Aorta (tissue), 5 donors: ENCODE measurements around the gene PDIA5. TPM values are rescaled to one million over a fixed set of nuclear protein-coding genes. Genes with fewer than 3 reads are reported as not detected.

ENCODE experiments used
- ATAC-seq: fragments of 200-7000 bp; cut with Tn5 transposase; one replicate; pipeline ENCODE4 v1.9.1; 2022; ENCODE audit warnings: moderate library complexity; ENCODE audit not compliant: low FRiP score
- DNase-seq, 2 donors: peaks; one replicate each; pipeline ENCODE4 v3.0.0-alpha.2; 2020
- H3K27ac ChIP-seq, 2 donors: one replicate each; pipeline ENCODE4 v1.5.1; 2013; ENCODE audit warnings: low read length in 2 of 2, mild to moderate bottlenecking in 2 of 2, moderate library complexity in 2 of 2, control low read depth in 1 of 2, inconsistent platforms in 1 of 2, low read depth in 1 of 2
- H3K27me3 ChIP-seq, 2 donors: one replicate each; pipeline ENCODE4 v1.6.1; 2013; ENCODE audit warnings: control low read depth in 1 of 2, low read length in 1 of 2, mild to moderate bottlenecking in 1 of 2, moderate library complexity in 1 of 2; ENCODE audit not compliant: insufficient read depth in 2 of 2, control insufficient read depth in 1 of 2
- H3K36me3 ChIP-seq, 2 donors: one replicate each; pipeline ENCODE4 v1.6.1; 2013; ENCODE audit warnings: control low read depth in 1 of 2, low read length in 1 of 2, mild to moderate bottlenecking in 1 of 2; ENCODE audit not compliant: insufficient read depth in 2 of 2, control insufficient read depth in 1 of 2
- H3K4me1 ChIP-seq, 2 donors: one replicate each; pipeline ENCODE4 v1.6.1; 2013; ENCODE audit warnings: low read length in 2 of 2, control low read depth in 1 of 2, mild to moderate bottlenecking in 1 of 2, moderate library complexity in 1 of 2; ENCODE audit not compliant: insufficient read depth in 2 of 2, control insufficient read depth in 1 of 2
- H3K4me3 ChIP-seq, 2 donors: one replicate each; pipeline ENCODE4 v1.5.1; 2013; ENCODE audit warnings: low read length in 2 of 2, control low read depth in 1 of 2, mild to moderate bottlenecking in 1 of 2
- H3K9me3 ChIP-seq: one replicate; pipeline ENCODE4 v1.6.1; 2013; ENCODE audit warnings: mild to moderate bottlenecking, low read length; ENCODE audit not compliant: control insufficient read depth
- WGBS, 2 donors: extraction: QIAGEN DNeasy Blood & Tissue Kit; methylation state at CpG; one replicate each; pipeline ENCODE4 v1.1.7; 2013; 5-methylcytosine and 5-hydroxymethylcytosine counted together
- intact Hi-C, 2 donors: fragments of 100-400 bp; cut with DNase I; formaldehyde crosslinking; loops; one replicate each; pipeline versions ENCODE4 v1.14.2 to v1.15.0; 2022
- polyA plus RNA-seq, 2 donors: library from polyadenylated mRNA; stranded (reverse); fragments of 200-250 nt; gene quantifications; one replicate each; pipeline ENCODE4 v1.2.3, GENCODE V29; 2013
- total RNA-seq, 2 donors: library from RNA; stranded (reverse); fragmentation: NEBNext Ultra II Directional; extraction: Animal tissue kit (Norgen Biotek cat#: 25700); gene quantifications; one replicate each; pipeline ENCODE4 v1.2.1, GENCODE V29; 2021
- donor health status: healthy with polysubstance abuse.
- donor health status: Bipolar disorder and iron deficiency.
- donor health status: DM: no; HTN: no; CAD: no.
- donor health status: DM: no; HTN: no; CAD: no.
- donor health status: DM: yes; HTN: yes; CAD: no.

The PDIA5 gene
- total and polyA plus RNA-seq, 4 donors: 8.6 to 50.4 (median 30.4) TPM

DNA sequence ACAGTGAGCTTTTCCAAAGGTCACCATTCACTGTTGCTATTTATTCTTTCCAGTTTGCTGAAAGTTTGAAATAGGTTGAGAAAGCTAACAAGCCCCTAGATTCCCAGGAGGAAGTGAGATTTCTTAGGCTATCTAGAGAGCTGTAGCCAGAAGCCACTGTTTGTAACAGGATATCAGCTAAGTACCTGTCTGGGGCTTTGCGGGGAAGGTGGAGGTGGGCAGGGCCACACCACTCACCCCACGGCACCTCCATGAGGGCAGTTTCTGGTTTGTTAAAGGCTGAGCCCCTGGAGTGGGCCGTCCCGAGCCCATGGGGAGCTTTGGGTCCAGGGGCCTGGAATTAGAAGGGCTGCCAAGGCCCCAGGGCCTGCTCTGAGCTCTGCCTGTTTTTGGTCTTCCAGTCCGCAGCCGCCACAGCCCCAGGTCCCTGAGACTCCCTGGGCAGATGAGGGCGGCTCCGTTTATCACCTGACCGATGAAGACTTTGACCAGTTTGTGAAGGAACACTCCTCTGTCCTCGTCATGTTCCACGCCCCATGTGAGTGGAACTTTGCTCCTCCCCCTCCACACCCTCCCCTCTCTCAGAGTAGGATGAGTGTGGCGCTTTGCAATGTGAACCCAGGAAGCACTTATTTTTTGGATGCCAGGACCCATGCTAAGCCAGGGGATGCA is 63.4 kb downstream of the PDIA5 start:
- Histone ChIP-seq H3K4me3 (no peak overlapping the region), H3K4me1 (no peaks in the 10 kb centered on the region), H3K27me3 (no peaks in the 10 kb centered on the region), H3K9me3 (no peaks in the 10 kb centered on the region), H3K36me3 (peaks cover 0 to 6% of the 10 kb centered on the region in 2 donors), H3K27ac (no peak overlapping the region)
- intact Hi-C loops: no loop called here
- ATAC-seq: no peak
- WGBS, 2 donors: 94 to 96% methylated on average over 12 of the region's 12 CpGs
- DNase-seq: peak in 1 of 2 donors; percentile 62

DNA sequence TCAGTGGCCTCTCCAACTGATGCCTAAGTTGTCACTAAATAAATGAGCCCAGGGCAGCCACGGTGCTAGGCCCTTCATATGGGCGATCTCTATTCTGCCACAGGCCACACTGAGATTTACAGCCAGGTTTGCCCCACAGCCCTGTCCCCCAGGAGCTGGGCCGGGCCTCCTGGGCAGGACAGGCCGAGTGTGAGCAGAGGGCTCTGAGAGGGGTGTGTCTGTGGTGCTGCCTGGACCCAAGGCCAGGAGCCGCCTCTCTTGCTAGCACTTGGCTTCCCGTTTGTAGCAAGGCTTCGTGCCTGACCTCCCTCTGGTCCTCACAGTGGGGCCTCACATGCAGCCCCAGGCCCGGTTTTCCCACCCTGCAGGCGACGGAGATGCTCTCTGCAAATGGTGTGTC is 67.8 kb downstream of the PDIA5 start:
- H3K27me3 ChIP-seq: no peaks in the 10 kb centered on the region
- peaks cover 0 to 6% of the 10 kb centered on the region in 2 donors for H3K36me3 ChIP-seq
- H3K4me3 ChIP-seq: no peak overlapping the region
- 83 to 85% methylated on average over 10 of the region's 10 CpGs for WGBS, 2 donors
- no peaks in the 10 kb centered on the region for H3K9me3 ChIP-seq
- intact Hi-C loops: no loop called here
- ATAC-seq (no peak), DNase-seq (peak; percentile 24 to 59)
- no peaks in the 10 kb centered on the region for H3K4me1 ChIP-seq
- H3K27ac ChIP-seq: no peak overlapping the region

DNA sequence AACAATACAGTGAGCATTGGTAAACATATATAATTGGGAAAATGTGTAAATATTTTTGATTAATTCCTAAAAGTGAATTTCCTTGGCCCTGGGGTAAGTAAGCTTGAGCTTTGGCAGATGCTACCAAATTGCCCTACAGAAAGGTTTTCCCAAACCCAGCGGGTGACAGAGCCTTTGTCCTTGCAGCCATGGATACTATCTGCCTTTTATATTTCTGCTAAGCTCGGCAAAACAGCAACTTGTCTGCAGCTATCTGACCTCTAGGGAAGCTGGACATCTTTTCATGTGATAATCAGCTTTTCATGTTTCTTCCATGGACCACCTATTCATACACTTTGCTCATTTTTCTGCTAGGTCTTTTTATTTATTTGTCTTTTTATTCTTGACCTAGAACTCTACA is 70.2 kb downstream of the PDIA5 start:
- 90 to 93% methylated on average over 2 of the region's 2 CpGs for WGBS, 2 donors
- no peaks in the 10 kb centered on the region for H3K27me3 ChIP-seq
- DNase-seq: no peak
- ATAC-seq: no peak
- no peaks in the 10 kb centered on the region for H3K4me1 ChIP-seq
- H3K36me3 ChIP-seq: peaks cover 0 to 5% of the 10 kb centered on the region in 2 donors
- no peak overlapping the region for H3K27ac ChIP-seq
- H3K4me3 ChIP-seq: no peak overlapping the region
- intact Hi-C loops: no loop called here
- no peaks in the 10 kb centered on the region for H3K9me3 ChIP-seq

DNA sequence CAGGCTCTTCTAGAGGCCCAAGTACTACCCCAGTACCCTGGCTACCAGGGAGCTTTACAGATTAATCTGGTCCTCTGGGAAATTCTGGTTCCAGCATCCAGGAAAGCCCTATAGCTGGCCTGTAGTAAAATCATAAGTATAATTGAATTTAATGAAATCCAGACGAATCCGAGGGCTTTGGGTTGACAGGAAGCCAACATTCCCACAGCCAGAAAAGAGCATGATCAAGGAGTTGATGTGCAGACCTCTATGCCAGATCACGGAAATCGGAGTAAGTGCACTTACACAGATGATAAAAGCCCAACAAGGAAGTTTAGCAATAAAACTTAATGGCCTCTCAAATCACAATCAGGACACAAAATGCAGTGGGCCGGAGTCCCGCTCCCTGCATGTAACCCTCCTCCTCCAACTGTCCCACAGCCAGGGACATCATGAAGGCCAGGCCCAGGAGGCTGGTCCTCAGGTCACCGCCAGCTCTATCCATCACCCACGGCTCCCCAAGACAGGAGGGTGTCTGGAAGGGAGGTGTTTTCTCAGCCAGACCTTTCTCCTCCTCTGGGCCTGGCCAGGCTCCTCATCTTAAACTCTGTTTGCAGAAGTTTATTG is 72.1 kb downstream of the PDIA5 start:
- no peak overlapping the region for H3K4me3 ChIP-seq
- 75 to 76% methylated on average over 8 of the region's 8 CpGs for WGBS, 2 donors
- intact Hi-C loops: no loop called here
- H3K9me3 ChIP-seq: no peaks in the 10 kb centered on the region
- no peak for ATAC-seq
- H3K27me3 ChIP-seq: no peaks in the 10 kb centered on the region
- H3K4me1 ChIP-seq: no peaks in the 10 kb centered on the region
- peak in 1 of 2 donors; percentile 39 for DNase-seq
- peaks cover 0 to 5% of the 10 kb centered on the region in 2 donors for H3K36me3 ChIP-seq
- no peak overlapping the region for H3K27ac ChIP-seq

- no peaks in the 10 kb centered on the region for H3K9me3 ChIP-seq
- WGBS, 2 donors: 76% methylated on average over 5 of the region's 5 CpGs
- H3K4me3 ChIP-seq: no peak overlapping the region
- H3K36me3 ChIP-seq: peaks cover 0 to 3% of the 10 kb centered on the region in 2 donors
- DNase-seq: no peak
- H3K27ac ChIP-seq: no peak overlapping the region
- no peak for ATAC-seq
- no peaks in the 10 kb centered on the region for H3K4me1 ChIP-seq
- no peaks in the 10 kb centered on the region for H3K27me3 ChIP-seq
- intact Hi-C loops: no loop called here
These were observed 72.7 kb downstream of the PDIA5 start for GRCh38 chr3:123139522-123139921.

- H3K27me3 ChIP-seq: no peaks in the 10 kb centered on the region
- H3K36me3 ChIP-seq: peaks cover 0 to 4% of the 10 kb centered on the region in 2 donors
These were observed 73.7 kb downstream of the PDIA5 start for GRCh38 chr3:123140550-123140949.

GRCh38 chr3:123141276-123141675 is 74.5 kb downstream of the PDIA5 start:
- peak in 1 of 2 donors; percentile 31 for DNase-seq
- no peak for ATAC-seq
- 92 to 96% methylated on average over 5 of the region's 5 CpGs for WGBS, 2 donors
- H3K9me3 ChIP-seq: no peaks in the 10 kb centered on the region
- intact Hi-C loops: no loop called here
- H3K27ac ChIP-seq: no peak overlapping the region
- H3K27me3 ChIP-seq: no peaks in the 10 kb centered on the region
- H3K4me1 ChIP-seq: no peaks in the 10 kb centered on the region
- no peak overlapping the region for H3K4me3 ChIP-seq
- H3K36me3 ChIP-seq: peaks cover 0 to 4% of the 10 kb centered on the region in 2 donors

More at GRCh38 chr3:123140550-123140949, 73.7 kb downstream of the PDIA5 start:
- H3K4me3 ChIP-seq: no peak overlapping the region
- no peaks in the 10 kb centered on the region for H3K4me1 ChIP-seq
- 87 to 93% methylated on average over 9 of the region's 9 CpGs for whole genome bisulfite sequencing, 2 donors
- H3K9me3 ChIP-seq: no peaks in the 10 kb centered on the region
- no peak overlapping the region for H3K27ac ChIP-seq
- intact Hi-C loops: no loop called here
- ATAC-seq: no peak
- peak in 1 of 2 donors; percentile 9 for DNase-seq

- DNase-seq (no peak), ATAC-seq (no peak)
- peaks cover 0 to 4% of the 10 kb centered on the region in 2 donors for H3K36me3 ChIP-seq
- no peak overlapping the region for H3K4me3 ChIP-seq
- no peak overlapping the region for H3K27ac ChIP-seq
- H3K9me3 ChIP-seq: no peaks in the 10 kb centered on the region
- WGBS, 2 donors: 71 to 81% methylated on average over 10 of the region's 10 CpGs
- intact Hi-C loops: no loop called here
- no peaks in the 10 kb centered on the region for H3K27me3 ChIP-seq
- no peaks in the 10 kb centered on the region for H3K4me1 ChIP-seq
These were observed 77.0 kb downstream of the PDIA5 start for GRCh38 chr3:123143669-123144411.
